Smooth muscle cell (in vitro differentiated cells): Measurements from ENCODE around the gene MRFAP1L1. TPM values are rescaled to one million over a fixed set of nuclear protein-coding genes. Genes with fewer than 3 reads are reported as not detected.

Source experiments
- DNase-seq: peaks from one replicate; lab custom pipeline; 2025; ENCODE audit not compliant: unreplicated experiment; lab: John Stamatoyannopoulos, UW
- H2AFZ ChIP-seq: fragments of 200-600 bp; sonication (generic); 2 replicates; pipeline ENCODE4 v1.6.0; 2016; ENCODE audit warnings: antibody characterized with exemption, low read depth, mild to moderate bottlenecking
- H3F3A ChIP-seq: fragments of 200-600 bp; sonication (generic); 2 replicates; pipeline ENCODE4 v1.6.0; 2017; ENCODE audit warnings: antibody characterized with exemption, low read depth
- H3K27ac ChIP-seq: fragments of 200-600 bp; sonication (generic); 2 replicates; pipeline ENCODE4 v1.5.1; 2016; ENCODE audit warnings: low read depth, mild to moderate bottlenecking
- H3K27me3 ChIP-seq: fragments of 200-600 bp; sonication (generic); 2 replicates; pipeline ENCODE4 v1.6.1; 2016; ENCODE audit warnings: low read depth, mild to moderate bottlenecking
- H3K36me3 ChIP-seq: fragments of 200-600 bp; sonication (generic); 2 replicates; pipeline ENCODE4 v1.5.1; 2016; ENCODE audit warnings: low read depth
- H3K4me1 ChIP-seq: fragments of 200-600 bp; sonication (generic); 2 replicates; pipeline ENCODE4 v1.5.1; 2016; ENCODE audit warnings: low read depth
- H3K4me2 ChIP-seq: fragments of 200-600 bp; sonication (generic); 2 replicates; pipeline ENCODE4 v1.6.0; 2016; ENCODE audit warnings: mild to moderate bottlenecking
- H3K4me3 ChIP-seq: fragments of 200-600 bp; sonication (generic); 2 replicates; pipeline ENCODE4 v1.5.1; 2016; ENCODE audit warnings: mild to moderate bottlenecking
- H3K79me2 ChIP-seq: fragments of 200-600 bp; sonication (generic); 2 replicates; pipeline ENCODE4 v1.6.0; 2016; ENCODE audit warnings: low read depth, mild to moderate bottlenecking
- H3K9ac ChIP-seq: fragments of 200-600 bp; sonication (generic); 2 replicates; pipeline ENCODE4 v1.6.0; 2016; ENCODE audit warnings: low read depth
- H3K9me3 ChIP-seq: fragments of 200-600 bp; sonication (generic); replicated peaks from 2 replicates; pipeline ENCODE4 v1.5.1; 2016; ENCODE audit warnings: low read depth
- H4K20me1 ChIP-seq: fragments of 200-600 bp; sonication (generic); 2 replicates; pipeline ENCODE4 v1.6.0; 2016; ENCODE audit warnings: low read depth
- CTCF ChIP-seq: fragments of 200-600 bp; sonication (generic); IDR thresholded peaks from 2 replicates; pipeline ENCODE4 v1.5.1; 2017; ENCODE audit warnings: borderline replicate concordance, mild to moderate bottlenecking, antibody characterized with exemption; ENCODE audit not compliant: insufficient read depth, poor library complexity, severe bottlenecking
- WGBS: methylation state at CpG from one replicate; pipeline ENCODE4 v1.1.7; 2016; ENCODE audit warnings: low lambda C conversion rate; 5-methylcytosine and 5-hydroxymethylcytosine counted together
- polyA plus RNA-seq: library from polyadenylated mRNA; unstranded; fragments of >200 nt; fragmentation: Nextera tagmentation; extraction: Ambion mirVana; gene quantifications from 2 replicates; pipeline ENCODE4 v1.2.1, GENCODE V29; 2016
- total RNA-seq: library from RNA; depleted of rRNA; stranded (reverse); fragments of >200 nt; gene quantifications from 2 replicates; pipeline ENCODE4 v1.2.3, GENCODE V29; 2014

MRFAP1L1 gene
- total and polyA plus RNA-seq, 2 experiments from 2014 or later, result 48.9 to 67.1 TPM

GRCh38 chr4:6682862-6683590 lies 26.6 kb downstream of the MRFAP1L1 start:
- no peak overlapping the region for H3K4me3 ChIP-seq
- no peaks in the 10 kb centered on the region for H3K79me2 ChIP-seq
- H3K27ac ChIP-seq, result no peak overlapping the region
- no peak overlapping the region for H2AFZ ChIP-seq
- H3K36me3 ChIP-seq, result no peaks in the 10 kb centered on the region
- no peaks in the 10 kb centered on the region for H4K20me1 ChIP-seq
- TF ChIP-seq CTCF, result no peak
- no peaks in the 10 kb centered on the region for H3K4me1 ChIP-seq
- H3K9ac ChIP-seq, result no peak overlapping the region
- H3F3A ChIP-seq, result peaks cover 3% of the 10 kb centered on the region
- no peaks in the 10 kb centered on the region for H3K27me3 ChIP-seq
- H3K4me2 ChIP-seq, result no peak overlapping the region
- 97% methylated on average over 11 of the region's 11 CpGs for WGBS
- DNase-seq, result no peak
- no peaks in the 10 kb centered on the region for H3K9me3 ChIP-seq

- Histone ChIP-seq H3K9me3 (no peaks in the 10 kb centered on the region), H3K9ac (no peak overlapping the region), H4K20me1 (peaks cover 8% of the 10 kb centered on the region), H3K4me1 (peaks cover 3% of the 10 kb centered on the region), H3F3A (no peaks in the 10 kb centered on the region), H3K27me3 (no peaks in the 10 kb centered on the region), H3K27ac (no peak overlapping the region), H3K79me2 (peaks cover 3% of the 10 kb centered on the region), H3K4me3 (no peak overlapping the region), H2AFZ (no peak overlapping the region), H3K4me2 (no peak overlapping the region), H3K36me3 (no peaks in the 10 kb centered on the region)
- no peak for DNase-seq
- TF ChIP-seq CTCF, result no peak
- 90% methylated on average over 9 of the region's 9 CpGs for WGBS
Measured at GRCh38 chr4:6681191-6681590, 28.5 kb downstream of the MRFAP1L1 start.

GRCh38 chr4:6680372-6681034 lies 29.2 kb downstream of the MRFAP1L1 start:
- H3K27ac ChIP-seq, result no peak overlapping the region
- no peak overlapping the region for H3K9ac ChIP-seq
- H3F3A ChIP-seq, result no peaks in the 10 kb centered on the region
- H3K4me2 ChIP-seq, result no peak overlapping the region
- no peaks in the 10 kb centered on the region for H3K9me3 ChIP-seq
- H3K79me2 ChIP-seq, result peaks cover 10% of the 10 kb centered on the region
- no peak for DNase-seq
- H3K27me3 ChIP-seq, result no peaks in the 10 kb centered on the region
- H2AFZ ChIP-seq, result no peak overlapping the region
- 85% methylated on average over 10 of the region's 10 CpGs for WGBS
- H3K4me3 ChIP-seq, result no peak overlapping the region
- H3K36me3 ChIP-seq, result no peaks in the 10 kb centered on the region
- peaks cover 15% of the 10 kb centered on the region for H4K20me1 ChIP-seq
- peaks cover 10% of the 10 kb centered on the region for H3K4me1 ChIP-seq
- TF ChIP-seq CTCF, result peak; percentile 4
